Adrenal gland (tissue), 5 donors: ENCODE data around the gene KCNAB1.

Experiments used
- CTCF ChIP-seq, 6 experiments: fragments of 450-650 bp in 4 of 6; fragments of 200-600 bp in 2 of 6; sonication (generic) in 1 of 6; IDR thresholded peaks; 1 replicate in 5 of 6; 2 replicates in 1 of 6; pipeline versions ENCODE4 v1.5.1 to v1.8.0; 2016 to 2021; ENCODE audit warnings: antibody characterized with exemption in 6 of 6, mild to moderate bottlenecking in 2 of 6, moderate library complexity in 1 of 6
- POLR2A ChIP-seq, 2 donors: fragments of 450-650 bp; IDR thresholded peaks; one replicate each; pipeline ENCODE4 v1.6.1; 2017; ENCODE audit warnings: antibody characterized with exemption in 2 of 2, mild to moderate bottlenecking in 2 of 2, moderate library complexity in 1 of 2
- donor health status: DM: no; HTN: no; CAD: no.

GRCh38 chr3:156259896-156260295, 139.5 kb downstream of the KCNAB1 start:
- TF ChIP-seq POLR2A (IDR thresholded peaks at IDR 0.05) (no peak), CTCF (IDR thresholded peaks at IDR 0.05) (no peak)
